SHP77 treated with DMSO at 0.1 percent for 48 hours (cell line): ENCODE results near the gene BUB1.
"Not testable (repeated sequence)": the region's sequence is repeated elsewhere in the genome, so short reads cannot be mapped to it uniquely, and the experiment has no call there.

ENCODE experiments used
- DNase-seq: peaks from one replicate; lab custom pipeline; 2025; lab: John Stamatoyannopoulos, UW

The BUB1 gene

DNA sequence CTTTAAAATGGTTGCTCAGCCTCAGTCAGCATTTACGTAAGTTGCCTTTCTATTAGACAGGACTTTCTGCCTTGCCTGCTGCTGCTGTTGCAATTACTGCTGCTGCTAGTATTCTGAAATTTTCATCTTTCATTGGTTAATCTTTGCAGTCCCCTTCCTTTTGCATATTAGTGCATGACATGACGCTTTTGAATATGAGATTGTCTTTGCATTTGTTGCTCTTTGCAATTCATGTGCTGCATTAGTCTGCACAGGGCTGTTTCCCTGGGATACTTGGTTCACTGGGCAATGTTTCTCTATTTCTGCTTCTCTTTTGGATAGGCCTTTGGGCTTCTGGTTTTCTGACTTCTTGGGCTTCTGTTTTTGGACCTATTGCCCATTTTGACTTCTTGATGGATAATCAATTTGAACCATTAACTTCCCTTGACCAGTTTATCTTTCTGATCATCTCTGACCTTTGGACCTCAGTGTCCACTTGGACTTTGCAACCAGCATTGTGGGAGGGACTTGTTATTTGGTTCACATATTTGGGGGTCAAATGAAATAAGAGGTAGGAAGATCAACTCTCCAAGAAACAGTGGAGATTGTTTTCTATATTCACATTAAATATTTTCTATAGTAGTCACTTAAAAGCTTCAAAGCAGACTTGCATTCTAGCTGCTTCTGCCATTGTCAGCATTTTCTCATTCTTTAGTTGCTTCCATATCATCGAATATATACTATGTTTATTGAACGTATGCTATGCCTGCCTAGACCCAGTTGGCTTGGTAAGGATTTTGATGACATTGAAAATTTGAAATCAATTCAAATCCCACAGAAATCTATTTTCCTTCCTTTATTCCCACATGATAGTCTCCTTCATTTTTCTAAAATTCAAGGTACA lies 12.5 kb upstream of the BUB1 start:
- no peak for DNase-seq

DNA sequence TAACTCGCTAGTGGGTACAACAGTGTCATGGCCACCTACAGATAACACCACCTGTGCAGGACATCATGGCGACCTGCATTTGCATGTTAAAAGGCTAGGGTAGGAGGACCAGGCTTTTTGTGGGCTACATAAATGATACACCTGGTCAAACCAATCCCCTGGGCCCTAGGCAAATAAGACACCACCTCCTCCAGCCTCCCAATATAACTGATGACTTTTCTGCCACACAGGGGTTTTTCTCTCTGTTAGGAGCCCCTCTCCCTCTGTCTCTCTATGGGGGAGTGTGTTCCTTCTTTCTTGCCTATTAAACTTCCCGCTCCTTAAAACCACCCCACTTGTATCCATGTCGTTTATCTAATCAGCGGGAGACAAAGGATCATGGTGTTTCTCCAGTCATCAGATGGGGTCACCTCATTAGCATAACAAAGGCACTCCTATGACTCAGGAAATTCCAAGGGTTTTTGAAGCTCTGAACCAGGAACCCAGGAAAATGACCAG lies 10.8 kb upstream of the BUB1 start:
- no peak for DNase-seq

DNA sequence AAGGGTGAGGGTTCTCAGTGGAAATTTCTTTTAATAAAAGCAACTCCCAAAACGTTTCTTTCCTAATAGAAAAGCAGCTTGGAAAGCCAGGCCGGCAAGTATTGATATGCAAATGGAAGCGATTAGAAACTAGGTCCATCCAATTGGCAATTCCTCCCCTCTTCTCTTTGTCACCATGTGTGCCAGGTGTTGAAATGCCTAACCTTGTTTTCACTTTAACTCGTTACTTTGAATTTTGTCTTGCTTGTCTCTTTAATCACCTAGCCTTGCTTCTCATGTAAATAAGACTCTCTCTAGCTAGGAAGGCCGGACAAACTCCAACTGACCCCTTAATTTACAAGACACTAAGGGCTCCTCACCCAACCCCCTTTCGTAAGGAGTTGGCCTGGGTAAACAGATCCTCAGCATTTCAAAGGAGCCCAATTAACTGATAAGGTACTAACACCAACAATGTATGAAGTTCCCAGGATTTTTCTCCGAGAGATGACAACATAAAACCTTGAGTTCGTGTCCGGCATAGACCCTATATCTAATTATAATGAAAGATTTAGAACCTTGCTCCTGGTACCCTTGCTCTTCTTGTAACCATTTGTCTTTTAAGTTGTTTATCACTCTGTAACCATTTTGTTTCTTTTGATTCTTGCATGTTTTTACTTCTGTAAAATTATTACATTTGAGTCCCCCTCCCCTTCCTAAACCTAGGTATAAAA lies 10.1 kb upstream of the BUB1 start:
- DNase-seq, result not testable (repeated sequence)

DNA sequence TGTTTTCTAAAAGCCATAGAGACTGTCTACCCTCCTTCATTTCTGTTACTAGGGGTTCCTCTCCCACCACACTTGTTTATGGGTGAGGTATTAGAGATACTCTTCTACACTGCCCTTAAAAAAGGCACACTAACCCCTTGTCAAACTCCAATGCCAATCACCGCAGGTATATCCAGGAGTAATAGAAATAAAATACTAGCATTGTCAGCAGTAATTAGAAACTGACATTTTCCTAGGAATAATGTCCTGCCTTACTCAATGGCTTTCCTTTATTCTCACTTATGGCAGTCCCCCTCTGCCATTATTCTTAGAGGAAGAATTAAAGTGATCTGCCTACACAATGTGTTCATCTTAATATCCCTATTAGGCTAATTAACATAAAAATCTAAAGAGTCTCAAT lies 5.0 kb upstream of the BUB1 start:
- DNase-seq, result no peak

DNA sequence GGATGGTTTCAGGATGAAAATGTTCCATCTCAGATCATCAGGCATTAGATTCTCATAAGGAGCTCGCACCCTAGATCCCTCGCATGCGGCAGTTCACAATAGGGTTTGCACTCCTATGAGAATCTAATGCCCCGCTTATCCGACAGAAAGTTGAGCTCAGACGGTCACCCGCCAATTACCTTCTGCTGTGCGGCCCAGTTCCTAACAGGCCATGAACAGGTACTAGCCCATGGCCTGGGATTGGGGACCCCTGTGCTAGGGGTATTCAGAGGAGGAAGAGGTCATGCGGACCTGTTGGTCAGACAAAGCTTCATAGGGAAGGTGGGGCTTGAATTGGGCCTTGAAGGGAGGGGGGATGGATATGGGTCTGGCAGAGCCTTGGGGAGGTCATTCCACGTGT lies 4.4 kb upstream of the BUB1 start:
- no peak for DNase-seq

DNA sequence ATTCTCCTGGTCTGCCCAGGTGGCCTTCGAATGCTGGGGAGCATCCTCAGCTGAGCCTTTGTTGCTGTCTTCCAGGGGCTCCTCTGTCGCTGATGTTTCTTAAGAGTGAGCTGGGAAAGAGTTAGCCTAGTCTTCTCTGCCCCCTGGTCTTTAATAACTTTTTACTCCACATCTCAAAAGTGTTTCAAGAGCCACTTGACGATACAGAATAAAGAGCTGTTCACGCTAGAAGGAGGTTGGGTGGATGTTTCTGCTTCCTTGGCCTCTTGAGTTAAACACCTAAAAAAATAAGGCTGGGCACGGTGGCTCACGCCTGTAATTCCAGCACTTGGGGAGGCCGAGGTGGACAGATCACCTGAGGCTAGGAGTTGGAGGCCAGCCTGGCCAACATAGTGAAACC lies 2.8 kb upstream of the BUB1 start:
- DNase-seq, result no peak

DNA sequence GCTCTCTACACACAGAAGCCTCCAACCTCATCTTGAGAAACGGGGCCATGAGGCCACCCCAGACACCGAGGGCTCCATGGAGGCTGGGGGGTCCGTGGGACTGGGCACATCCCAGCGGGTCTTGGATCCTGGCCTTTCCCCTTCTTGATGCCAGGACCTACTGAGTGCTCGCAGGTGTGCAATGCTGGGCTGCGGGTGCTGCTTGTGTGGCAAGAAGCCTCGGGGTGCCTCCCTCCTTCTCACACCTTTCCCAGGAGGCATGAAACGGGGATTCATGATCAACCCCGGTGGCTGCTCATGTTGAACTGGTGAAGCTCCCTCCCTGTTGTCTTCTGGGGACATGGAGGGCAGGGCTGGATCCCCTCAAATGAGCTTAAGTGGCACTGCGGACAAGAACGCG lies 2.0 kb upstream of the BUB1 start:
- DNase-seq, result no peak

DNA sequence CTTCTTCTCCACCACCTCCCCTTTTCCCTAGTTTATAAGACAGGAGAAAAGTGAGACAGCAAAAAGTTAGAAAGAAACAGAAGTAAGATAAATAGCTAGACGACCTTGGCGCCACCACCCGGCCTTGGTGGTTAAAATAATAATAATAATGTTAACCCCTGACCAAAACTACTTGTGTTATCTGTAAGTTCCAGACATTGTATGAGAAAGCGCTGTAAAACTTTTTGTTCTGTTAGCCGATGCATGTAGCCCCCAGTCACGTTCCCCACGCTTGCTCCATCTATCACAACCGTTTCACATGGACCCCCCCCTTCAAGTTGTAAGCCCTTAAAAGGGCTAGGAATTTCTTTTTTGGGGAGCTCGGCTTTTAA lies 1.5 kb upstream of the BUB1 start:
- DNase-seq, result no peak

DNA sequence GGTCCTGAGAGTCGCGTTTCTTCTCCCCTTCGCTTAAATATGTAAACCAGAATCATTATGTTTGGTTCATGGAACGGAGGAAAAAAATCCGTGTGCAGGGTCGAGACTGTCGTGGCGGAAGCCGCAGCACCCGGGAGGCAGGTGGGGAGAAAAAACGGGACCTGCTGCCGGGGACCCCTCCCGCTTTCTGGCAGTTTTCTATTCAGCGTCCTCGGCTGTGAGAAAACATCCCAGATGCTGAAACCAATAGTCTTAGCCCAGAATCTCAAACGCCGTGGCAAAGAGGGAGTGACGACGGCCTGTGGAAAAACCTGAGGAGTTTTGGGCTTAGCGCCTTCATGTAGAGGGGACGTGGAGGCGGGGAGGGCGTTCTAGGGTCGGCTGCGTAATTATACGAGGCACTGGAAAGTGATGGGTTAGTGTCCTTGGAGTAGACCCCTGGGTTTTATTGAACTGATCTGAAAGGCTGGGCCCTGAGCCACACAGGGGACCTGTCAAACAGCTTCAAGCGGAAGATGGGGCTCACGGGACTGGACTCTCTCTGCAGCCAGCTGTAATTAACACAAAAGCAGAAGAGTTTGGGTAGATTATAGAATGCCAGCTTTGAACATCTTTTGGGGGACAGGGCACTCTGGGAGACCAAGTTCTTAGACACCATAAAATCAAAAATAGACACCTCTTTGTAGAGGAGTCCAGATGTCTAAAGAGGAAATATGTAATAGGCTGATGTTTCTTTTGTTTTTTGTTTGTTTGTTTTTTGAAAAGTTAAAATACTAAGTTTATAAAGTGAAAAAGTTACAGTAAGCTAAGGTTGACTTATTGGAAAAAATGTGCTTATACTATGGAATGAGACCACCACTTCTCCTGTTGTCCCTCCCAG lies 834 bp upstream of the BUB1 start:
- no peak for DNase-seq

DNA sequence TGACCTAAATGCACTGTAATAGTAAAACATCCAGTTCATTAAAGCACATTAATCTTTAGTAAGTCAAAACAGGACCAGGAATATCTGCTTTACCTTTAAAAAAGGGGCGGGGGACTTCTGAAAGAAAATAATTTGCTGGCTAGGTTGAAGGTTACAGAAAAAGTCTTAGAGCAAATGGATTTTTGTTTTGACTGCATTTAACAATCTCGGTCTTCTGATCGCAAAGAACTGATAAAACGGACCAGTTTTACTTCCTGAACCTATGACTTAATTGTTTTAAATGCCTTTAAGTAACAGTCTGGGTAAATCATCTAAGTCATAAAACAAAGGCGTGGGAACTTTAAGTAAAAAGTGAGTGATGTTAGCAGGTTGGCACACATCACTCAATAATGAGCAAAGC lies 783 bp downstream of the BUB1 start:
- DNase-seq, result no peak

DNA sequence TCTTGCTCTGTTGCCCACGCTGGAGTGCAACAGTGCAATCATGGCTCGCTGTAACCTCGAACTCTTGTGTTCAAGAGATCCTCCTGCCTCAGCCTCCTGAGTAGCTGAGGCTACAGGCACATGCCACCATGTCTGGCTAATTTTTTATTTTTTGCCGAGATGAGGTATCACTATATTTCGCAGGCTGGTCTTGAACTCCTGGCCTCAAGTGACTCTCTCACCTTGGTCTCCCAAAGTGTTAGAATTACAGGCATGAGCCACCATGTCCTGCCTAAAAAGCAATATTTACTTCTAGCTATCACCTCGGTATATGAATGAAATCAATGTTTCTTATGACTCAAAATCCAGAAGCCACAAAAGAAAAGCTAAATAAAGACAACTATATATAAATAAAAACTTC lies 2.2 kb downstream of the BUB1 start:
- DNase-seq, result no peak

DNA sequence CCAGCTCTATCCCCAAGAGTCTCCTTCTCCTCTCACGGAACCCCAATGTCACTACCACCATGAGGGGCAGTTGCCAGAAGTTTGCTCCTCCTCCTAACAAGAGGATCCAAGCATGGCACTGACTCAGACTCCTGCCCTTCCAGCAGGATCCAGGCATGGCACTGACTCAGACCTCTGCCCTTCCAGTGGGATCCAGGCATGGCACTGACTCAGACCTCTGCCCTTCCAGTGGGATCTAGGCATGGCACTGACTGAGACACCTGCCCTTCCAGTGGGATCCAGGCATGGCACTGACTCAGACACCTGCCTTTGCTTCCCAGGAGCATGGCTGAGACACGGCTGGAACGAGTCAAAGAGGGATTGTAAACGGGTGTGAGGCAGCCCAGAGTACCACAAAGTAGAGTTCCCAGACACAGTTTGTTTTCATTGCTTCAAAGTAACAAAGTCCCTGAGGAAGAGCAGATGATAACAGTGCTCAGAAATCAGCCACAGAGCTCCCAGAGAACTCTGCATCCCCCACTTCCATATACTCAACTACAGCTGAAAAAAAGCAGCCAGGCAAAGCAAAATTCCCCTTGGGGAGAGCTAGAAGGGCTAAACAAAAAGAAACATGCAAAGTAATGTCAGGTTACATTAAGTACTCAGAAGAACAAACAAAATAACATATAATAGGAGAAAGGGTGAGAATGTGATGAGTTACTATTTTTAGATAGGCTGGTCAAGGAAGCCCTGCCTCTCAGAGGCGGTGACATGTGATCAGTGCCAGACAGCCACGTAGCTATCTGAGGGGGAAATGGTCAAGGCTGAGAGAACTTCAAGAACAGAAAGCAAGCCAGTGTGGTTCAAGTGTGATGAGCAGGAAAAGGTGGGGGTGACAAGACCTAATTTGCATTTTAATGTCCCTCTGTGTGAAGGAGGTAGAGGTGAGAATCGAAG lies 3.0 kb downstream of the BUB1 start:
- DNase-seq, result no peak

DNA sequence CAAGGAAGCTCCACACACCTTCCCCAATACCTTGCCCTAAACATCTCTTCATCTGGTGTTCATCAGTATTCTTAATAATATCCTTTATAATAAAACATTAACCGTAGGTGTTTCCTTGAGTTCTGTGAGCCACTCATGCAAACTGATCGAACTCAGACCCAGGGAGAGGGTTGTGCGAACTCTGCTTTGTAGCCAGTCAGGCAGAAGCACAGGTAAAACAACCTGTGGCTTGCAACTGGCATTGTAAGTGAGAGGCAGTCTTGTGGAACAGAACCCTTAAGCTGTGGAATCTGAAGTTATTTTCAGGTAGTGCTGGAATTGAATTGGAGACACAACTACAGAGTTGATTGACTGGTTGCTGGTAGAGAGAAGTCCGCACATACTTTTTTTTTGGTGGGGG lies 4.7 kb downstream of the BUB1 start:
- DNase-seq, result no peak

DNA sequence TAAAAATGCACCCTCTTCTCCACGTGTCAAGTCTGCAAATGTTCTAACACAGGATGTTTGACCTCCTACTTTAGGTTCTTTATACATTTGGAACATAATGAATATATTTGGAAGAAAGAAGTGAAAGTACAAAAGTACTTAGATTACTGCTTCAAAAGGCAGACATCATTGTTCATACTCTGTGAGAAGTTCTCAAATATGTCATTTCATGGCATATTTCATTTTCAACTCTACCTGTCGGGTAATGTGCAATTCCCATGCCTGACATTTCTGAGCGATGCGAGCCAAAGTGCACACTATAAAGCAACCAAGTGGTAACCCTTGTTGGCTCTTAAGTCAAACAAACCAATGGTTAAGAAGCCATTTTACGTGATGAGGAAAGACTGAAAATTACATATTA lies 7.0 kb downstream of the BUB1 start:
- no peak for DNase-seq

DNA sequence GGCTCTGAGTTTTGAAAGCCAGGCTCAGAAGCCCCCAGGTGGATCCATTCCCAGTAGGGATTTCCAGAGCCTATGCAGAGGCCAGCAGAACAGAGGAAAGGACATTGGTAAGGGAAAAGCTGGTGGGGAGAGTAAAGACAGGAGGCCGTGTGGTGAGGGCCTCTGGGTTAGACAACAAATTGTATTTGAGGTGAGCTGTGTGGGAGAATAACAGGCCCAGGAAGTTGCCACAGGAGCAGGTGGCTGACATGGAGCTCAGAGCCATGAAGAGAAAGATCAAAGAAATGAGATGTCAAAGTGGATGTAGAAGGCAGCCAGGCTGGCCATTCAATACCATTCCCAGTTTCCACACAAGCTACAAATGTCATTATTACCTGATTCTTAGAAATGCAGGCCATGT lies 8.8 kb downstream of the BUB1 start:
- DNase-seq, result no peak

DNA sequence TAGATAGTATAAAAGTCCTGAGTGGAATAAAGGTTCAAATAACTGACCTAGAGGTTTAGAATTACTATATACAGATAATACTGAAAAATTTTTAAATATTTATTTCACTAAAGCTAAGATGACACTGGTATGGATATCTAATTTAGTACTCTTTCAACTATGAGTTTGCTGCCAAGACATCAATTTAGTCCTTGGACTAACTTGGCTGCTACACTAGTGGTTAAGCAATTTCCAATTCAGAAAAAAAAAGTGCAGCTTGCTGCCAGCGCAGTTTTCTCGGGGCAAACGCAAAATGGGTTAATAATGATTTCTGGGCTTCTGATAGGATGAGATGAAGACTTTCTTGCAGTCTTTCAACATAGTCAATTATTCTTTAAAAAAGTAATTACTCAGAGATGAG lies 10.8 kb downstream of the BUB1 start:
- no peak for DNase-seq

DNA sequence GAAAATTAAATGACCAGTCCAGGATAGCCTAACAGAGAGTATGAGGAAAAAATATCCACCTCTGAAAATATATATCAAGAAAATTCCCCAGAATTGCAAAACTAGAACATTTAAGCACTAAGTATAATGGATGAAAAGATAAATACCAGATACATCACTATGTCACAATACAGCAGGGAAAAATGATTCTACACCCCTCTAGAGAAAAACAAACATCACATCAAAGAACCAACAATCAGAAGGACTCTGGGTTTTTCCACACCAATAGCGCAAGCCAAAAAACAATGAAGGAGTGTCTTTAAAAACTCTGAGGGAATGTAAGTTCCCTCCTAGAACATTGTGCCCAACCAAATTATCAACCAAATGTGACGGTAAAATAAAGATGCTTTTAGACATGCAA lies 13.7 kb downstream of the BUB1 start:
- DNase-seq, result no peak

DNA sequence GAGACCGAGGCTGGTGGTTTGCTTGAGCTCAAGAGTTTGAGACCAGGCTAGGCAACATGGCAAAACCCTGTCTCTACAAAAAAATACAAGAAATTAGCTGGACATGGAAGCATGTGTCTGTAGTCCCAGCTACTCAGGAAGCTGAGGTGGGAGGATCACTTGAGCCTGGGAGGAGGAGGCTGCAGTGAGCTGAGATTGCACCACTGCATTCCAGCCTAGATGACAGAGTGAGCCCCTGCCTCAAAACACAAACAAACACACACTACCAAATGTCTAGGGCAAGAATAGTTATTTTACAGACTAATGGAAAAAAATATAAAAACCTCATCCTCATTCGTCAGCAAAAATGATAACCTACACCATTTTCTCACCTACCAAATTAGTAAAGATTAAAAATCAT lies 15.3 kb downstream of the BUB1 start:
- DNase-seq, result no peak

DNA sequence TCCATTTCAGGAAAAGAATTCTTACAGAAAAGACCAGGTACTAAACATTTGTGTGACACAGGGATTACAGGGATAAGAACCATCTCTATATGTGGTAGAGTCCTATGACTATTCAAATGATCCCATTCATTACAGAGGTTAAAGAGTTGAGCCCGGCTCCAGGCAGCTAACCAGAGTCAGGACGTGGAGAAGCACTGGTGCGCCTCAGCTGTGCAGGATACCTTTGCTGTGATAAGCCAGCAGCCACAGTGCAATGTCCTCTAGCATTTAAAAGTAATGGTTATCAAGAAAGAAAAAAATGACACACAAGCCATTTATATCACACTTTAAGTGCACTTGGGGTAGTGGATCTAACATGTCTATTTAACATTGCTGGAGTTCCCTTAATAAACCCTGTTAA lies 17.3 kb downstream of the BUB1 start:
- no peak for DNase-seq

DNA sequence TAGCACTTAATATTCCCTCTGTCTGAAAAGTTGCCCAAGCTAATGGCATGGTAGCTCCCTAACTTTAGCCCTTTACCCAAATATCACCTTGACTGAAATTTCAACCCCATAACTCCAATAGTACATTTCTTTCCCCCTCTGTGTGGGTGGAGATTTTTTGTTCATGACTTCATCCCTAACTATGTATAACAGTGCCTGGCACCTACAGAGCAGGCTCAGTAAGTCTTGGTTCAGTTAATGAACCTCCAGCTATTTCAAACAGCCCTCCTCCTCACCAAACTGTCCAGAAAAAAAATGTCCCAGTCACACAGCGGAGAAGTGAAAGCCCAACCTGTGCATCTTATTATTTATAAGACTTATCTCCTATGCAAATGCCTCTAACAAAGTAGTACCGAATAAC lies 18.6 kb downstream of the BUB1 start:
- DNase-seq, result no peak

DNA sequence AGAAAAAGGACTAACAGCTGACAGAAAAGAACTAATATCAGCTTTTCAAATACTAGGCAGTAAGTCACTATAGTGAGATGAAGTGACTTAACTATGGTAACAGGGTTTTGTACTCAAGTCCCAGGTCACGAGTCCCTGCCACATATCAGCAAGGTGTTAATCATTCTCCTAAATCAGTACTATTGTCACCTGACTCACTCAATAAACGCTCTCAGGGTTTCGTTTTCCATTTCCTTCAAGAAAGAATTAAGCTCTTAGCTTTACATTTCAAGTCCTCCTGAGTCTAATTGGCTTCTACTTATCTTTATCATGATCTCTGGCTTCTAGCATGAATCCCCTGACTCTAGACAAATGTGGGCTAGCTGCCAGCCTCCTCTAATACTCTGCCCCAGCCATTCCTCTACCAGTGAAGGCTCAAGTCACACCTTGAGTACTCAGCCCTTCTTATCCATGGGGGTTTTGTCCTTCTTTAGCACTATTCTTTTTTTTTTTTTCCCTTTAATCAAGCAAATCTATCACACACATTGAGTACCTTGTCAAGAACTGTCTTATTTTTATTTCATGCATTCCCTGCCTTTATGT lies 20.0 kb downstream of the BUB1 start:
- no peak for DNase-seq
